Measurements from ENCODE around the gene ALG10B.

- TF ChIP-seq, protein P1, sequence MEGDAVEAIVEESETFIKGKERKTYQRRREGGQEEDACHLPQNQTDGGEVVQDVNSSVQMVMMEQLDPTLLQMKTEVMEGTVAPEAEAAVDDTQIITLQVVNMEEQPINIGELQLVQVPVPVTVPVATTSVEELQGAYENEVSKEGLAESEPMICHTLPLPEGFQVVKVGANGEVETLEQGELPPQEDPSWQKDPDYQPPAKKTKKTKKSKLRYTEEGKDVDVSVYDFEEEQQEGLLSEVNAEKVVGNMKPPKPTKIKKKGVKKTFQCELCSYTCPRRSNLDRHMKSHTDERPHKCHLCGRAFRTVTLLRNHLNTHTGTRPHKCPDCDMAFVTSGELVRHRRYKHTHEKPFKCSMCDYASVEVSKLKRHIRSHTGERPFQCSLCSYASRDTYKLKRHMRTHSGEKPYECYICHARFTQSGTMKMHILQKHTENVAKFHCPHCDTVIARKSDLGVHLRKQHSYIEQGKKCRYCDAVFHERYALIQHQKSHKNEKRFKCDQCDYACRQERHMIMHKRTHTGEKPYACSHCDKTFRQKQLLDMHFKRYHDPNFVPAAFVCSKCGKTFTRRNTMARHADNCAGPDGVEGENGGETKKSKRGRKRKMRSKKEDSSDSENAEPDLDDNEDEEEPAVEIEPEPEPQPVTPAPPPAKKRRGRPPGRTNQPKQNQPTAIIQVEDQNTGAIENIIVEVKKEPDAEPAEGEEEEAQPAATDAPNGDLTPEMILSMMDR (IDR thresholded peaks at IDR 0.05; ENCODE audit: low read depth, low read length): no peak
- no peak for TF ChIP-seq EZH2phosphoT487 (IDR thresholded peaks at IDR 0.05; ENCODE audit: low read depth)
These were observed 36.8 kb upstream of the ALG10B start for GRCh38 chr12:38279756-38280155.

Data from OCI-LY3 (cell line).